ENCODE data around the gene GNAQ. TPM values are rescaled to one million over a fixed set of nuclear protein-coding genes. Genes with fewer than 3 reads are reported as not detected.

GNAQ gene
- total and polyA plus RNA-seq, 2 of the 13 experiments (the other 11 are each of a cell fraction or from before 2014, with no cell fraction given): 16.5 to 17.7 TPM

DNA sequence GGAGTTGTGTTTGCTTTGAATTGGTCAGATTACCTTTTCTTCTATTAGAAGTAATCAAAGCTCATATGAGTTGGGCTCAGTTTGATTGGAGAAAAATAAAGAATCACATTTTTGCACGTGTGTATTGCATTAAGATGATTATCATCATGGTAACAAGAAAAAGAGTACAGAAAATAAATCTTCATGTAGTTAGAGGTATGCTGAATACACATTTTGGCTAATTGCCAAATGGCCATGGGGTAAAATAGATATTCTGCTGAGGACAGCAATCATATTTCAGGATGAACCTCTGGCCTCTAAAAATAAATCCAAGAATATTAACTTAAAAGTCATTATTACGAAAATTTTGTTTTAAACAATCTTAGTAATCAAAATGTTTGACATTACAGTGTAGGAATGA lies 38.9 kb upstream of the GNAQ start:
- no peak for FAIRE-seq
- no peak for TF ChIP-seq SAFB2 (CRISPR knock-in tag; IDR thresholded peaks at IDR 0.05; ENCODE audit: borderline replicate concordance, low read depth)
- no peak for TF ChIP-seq MED1 (CRISPR knock-in tag; IDR thresholded peaks at IDR 0.05)
- TF ChIP-seq, protein P1, sequence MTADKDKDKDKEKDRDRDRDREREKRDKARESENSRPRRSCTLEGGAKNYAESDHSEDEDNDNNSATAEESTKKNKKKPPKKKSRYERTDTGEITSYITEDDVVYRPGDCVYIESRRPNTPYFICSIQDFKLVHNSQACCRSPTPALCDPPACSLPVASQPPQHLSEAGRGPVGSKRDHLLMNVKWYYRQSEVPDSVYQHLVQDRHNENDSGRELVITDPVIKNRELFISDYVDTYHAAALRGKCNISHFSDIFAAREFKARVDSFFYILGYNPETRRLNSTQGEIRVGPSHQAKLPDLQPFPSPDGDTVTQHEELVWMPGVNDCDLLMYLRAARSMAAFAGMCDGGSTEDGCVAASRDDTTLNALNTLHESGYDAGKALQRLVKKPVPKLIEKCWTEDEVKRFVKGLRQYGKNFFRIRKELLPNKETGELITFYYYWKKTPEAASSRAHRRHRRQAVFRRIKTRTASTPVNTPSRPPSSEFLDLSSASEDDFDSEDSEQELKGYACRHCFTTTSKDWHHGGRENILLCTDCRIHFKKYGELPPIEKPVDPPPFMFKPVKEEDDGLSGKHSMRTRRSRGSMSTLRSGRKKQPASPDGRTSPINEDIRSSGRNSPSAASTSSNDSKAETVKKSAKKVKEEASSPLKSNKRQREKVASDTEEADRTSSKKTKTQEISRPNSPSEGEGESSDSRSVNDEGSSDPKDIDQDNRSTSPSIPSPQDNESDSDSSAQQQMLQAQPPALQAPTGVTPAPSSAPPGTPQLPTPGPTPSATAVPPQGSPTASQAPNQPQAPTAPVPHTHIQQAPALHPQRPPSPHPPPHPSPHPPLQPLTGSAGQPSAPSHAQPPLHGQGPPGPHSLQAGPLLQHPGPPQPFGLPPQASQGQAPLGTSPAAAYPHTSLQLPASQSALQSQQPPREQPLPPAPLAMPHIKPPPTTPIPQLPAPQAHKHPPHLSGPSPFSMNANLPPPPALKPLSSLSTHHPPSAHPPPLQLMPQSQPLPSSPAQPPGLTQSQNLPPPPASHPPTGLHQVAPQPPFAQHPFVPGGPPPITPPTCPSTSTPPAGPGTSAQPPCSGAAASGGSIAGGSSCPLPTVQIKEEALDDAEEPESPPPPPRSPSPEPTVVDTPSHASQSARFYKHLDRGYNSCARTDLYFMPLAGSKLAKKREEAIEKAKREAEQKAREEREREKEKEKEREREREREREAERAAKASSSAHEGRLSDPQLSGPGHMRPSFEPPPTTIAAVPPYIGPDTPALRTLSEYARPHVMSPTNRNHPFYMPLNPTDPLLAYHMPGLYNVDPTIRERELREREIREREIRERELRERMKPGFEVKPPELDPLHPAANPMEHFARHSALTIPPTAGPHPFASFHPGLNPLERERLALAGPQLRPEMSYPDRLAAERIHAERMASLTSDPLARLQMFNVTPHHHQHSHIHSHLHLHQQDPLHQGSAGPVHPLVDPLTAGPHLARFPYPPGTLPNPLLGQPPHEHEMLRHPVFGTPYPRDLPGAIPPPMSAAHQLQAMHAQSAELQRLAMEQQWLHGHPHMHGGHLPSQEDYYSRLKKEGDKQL (CRISPR knock-in tag; IDR thresholded peaks at IDR 0.05; ENCODE audit: low read depth): no peak
- TF ChIP-seq ATM (IDR thresholded peaks at IDR 0.05; ENCODE audit: borderline replicate concordance): no peak
- TF ChIP-seq PTBP1 (IDR thresholded peaks at IDR 0.05; ENCODE audit: low read depth, low read length, poor library complexity, severe bottlenecking): no peak
- ChIA-PET POLR2A (no interaction called here), CTCF (ENCODE audit: low intra/inter-chr PET ratio, low total read pairs) (no interaction called here)
- Histone ChIP-seq H3K9ac (ENCODE audit: insufficient read depth, low read depth, low read length) (no peak overlapping the region), H3K9me3 (ENCODE audit: low read length) (no peaks in the 10 kb centered on the region), H3K4me2 (ENCODE audit: low read depth, low read length) (no peak overlapping the region), H3K4me1 (ENCODE audit: insufficient read depth, low read length) (no peaks in the 10 kb centered on the region), H3K36me3 (replicated peaks in 1 of 2; ENCODE audit: control insufficient read depth in 1 of 2, insufficient read depth in 2 of 2, low read length in 2 of 2) (no peaks in the 10 kb centered on the region), H4K20me1 (ENCODE audit: insufficient read depth, low read length) (no peaks in the 10 kb centered on the region), H3K79me2 (ENCODE audit: insufficient read depth, low read length) (no peaks in the 10 kb centered on the region), H3K27me3 (ENCODE audit: control insufficient read depth in 1 of 2, insufficient read depth in 2 of 2, low read length in 2 of 2) (peaks cover 0 to 1% of the 10 kb centered on the region in 2 experiments; a peak in 1 of 5 replicates), H3K27ac (ENCODE audit: extremely low read length, insufficient read depth, low read length) (no peak overlapping the region), H3K4me3 (replicated peaks in 1 of 3; ENCODE audit: insufficient read depth in 1 of 3, low read depth in 2 of 3, low read length in 3 of 3) (no peak overlapping the region), H2AFZ (ENCODE audit: low read length) (no peak overlapping the region)
- ATAC-seq: no peak
- BruUV-seq (replicated peaks): no TSS peak
- no peak for DNase-seq (ENCODE audit: low spot score)
- intact Hi-C loops (cut with micrococcal nuclease; ENCODE audit: unreplicated experiment): no loop called here
- 3% methylated on average over 2 of the region's 2 CpGs for WGBS (ENCODE audit: low lambda C conversion rate)
- in situ Hi-C loops (cut with HindIII; ENCODE audit: extremely low pct_ligation_motif_present, low pct_unique_long_range_greater_than_20kb): no loop called here

Measured in HepG2 (cell line).